Stimulated activated CD4-positive, alpha-beta T cell treated with anti-CD3 and anti-CD28 coated beads, Interleukin-4, amount 100 ng/mL, for 1 hour (primary cell): Measurements from ENCODE around the gene SCPEP1.
A peak's percentile ranks its signal among the peaks of the same experiment; 100 is the strongest.

Source experiments
- DNase-seq: peaks from one replicate; pipeline ENCODE4 v3.0.0-alpha.2; 2020

SCPEP1 gene

DNA sequence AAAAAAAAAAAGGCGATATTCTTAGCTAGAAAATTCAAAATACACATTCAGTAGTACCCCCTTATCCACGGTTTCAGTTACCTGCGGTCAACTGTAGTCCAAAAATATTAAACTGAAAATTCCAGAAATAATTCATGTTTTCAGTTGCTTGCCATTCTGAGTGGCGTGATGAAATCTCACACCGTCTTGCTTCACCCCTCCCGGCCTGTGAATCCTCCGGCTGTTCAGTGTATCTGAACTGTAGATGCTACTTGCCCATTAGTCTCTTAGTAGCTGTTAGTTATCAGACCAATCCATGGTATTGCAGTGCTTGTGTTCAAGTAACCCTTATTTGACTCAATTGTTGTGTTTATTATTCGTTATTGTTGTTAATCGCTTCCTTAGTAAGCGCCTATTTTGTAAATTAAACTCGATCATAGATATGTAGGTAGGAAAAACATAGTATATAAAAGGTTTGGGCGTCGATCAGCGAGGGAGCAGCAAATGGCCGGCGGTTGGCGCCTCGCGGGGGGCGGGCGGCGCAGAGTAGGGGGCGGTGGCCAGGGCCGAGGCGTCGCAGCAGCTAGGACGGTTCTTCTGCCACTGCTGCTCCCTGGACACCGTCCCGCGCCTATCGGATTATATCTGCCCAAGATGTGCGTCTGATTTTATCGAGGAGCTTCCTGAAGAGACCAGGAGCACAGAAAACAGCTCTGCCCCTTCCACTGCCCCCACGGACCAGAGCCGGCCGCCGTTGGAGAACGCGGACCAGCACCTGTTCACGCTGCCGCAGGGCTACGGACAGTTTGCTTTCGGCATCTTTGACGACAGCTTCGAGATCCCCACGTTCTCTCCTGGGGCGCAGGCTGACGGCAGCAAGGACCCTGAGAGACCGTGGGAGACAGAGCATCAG is 67.3 kb downstream of the SCPEP1 start:
- no peak for DNase-seq

DNA sequence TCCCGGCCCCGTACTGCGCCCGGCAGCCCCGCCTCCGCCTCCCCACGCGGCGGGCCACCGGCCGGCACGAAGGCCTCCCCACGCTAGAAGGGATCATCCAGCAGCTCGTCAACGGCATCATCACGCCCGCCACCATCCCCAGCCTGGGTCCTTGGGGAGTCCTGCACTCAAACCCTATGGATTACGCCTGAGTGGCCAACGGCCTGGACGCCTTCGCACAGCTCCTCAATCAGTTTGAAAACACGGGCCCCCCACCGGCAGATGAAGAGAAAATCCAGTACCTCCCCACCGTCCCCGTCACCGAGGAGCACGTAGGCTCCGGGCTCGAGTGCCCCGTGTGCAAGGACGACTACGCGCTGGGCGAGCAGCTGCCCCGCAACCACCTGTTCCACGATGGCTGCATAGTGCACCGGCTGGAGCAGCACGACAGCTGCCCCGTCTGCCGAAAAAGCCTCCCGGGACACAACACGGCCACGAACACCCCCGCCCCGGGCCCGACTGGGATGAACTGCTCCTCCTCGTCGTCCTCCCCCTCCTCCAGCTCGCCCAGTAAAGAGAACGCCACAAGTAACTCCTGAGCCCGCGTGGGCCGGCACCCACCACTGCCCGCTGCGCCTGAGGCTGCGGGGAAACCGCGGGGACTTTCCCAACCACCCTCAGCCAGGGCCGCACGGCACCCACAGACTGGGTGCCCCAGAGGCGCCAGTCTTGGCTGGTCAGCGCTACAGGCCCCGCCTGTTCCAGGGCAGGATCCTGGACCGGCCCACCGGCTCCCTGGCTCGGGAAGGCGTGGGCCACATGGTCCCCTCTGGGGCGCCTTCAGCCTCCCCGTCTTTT is 68.2 kb downstream of the SCPEP1 start:
- peak; percentile 23 for DNase-seq

GRCh38 chr17:57046749-57047148 is 68.8 kb downstream of the SCPEP1 start:
- no peak for DNase-seq

DNA sequence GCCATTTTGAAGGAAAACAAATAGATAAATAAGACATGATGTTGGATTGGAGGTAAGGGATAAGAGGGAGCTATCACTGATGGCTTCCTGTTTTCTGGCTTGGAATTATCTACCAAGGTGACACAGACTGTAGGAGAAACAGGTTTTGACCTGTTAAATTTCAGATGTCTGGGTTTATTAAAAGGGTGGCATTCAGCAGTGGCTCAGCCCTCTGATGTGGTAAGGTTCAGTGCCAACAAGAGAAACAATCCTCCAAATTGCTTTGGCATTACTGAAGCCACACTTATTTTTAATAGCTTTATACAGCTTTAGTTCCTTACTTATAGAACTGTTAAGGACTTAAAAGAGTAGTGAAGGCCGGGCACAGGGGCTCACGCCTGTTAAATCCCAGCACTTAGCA is 70.2 kb downstream of the SCPEP1 start:
- no peak for DNase-seq

GRCh38 chr17:57050306-57050705 is 72.4 kb downstream of the SCPEP1 start:
- no peak for DNase-seq

DNA sequence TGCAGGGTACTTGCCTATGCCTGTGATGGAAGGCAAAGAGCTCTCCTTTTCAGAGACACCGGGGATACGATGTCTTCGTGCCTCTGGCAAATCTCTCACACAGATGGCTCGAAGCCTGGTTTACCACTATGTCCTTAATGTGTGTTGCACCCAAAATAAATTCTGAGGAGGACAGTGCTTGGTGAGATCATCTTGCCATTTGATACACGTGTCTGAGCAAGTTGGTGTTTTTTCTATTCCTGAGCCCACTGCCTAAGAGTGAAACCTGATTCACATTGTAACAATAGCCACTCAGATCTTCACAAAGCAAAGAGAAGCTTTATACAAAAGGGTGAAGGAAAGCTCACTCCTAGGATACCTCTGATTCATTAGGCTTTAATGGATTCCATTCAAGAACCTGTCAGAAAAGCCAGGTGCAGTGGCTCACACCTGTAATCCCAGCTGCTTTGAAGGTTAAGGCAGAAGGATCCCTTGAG is 74.0 kb downstream of the SCPEP1 start:
- no peak for DNase-seq
